Muscle of back (tissue), 11 donors: ENCODE measurements around the gene CC2D2A. TPM values are rescaled to one million over a fixed set of nuclear protein-coding genes. Genes with fewer than 3 reads are reported as not detected.

Source experiments
- DNase-seq, 3 donors: peaks; one replicate each; pipeline versions ENCODE4 v3.0.0 to v3.0.0-alpha.2; 2013
- polyA plus RNA-seq, 10 donors: library from polyadenylated mRNA; unstranded; fragments of 120-200 nt; gene quantifications; one replicate each; pipeline ENCODE4 v1.2.1, GENCODE V29; 2013; ENCODE audit not compliant: insufficient read length in 10 of 10

Gene CC2D2A
- polyA plus RNA-seq, 10 donors: 11.1 to 25.3 (median 14.5) TPM

- DNase-seq: no peak
These were observed 168.7 kb downstream of the CC2D2A start for GRCh38 chr4:15638418-15638817.

DNA sequence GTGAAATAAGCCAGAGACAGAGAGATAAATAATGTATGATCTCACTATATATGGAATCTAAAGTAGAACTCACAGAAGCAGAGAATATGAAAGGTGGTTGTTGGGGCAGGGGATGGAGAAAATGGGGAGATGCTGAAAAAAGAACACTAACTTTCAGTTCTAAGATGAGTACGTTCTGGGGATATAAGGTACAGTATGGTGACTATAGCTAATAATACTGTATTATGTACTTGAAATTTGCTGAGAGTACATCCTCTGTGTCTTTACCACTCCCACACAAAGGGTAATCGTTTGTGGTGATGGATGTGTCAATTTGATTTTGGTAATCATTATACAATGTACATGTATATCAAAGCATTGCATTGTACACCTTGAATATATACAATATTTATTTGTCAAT lies 178.9 kb downstream of the CC2D2A start:
- no peak for DNase-seq

- DNase-seq: peak; percentile 31 to 49 (median 34)
These were observed 180.3 kb downstream of the CC2D2A start for GRCh38 chr4:15649914-15650545.

Other genes starting within 250 kb of the CC2D2A start
- 1 to 10 TPM in 9 of 10 donors, under 1 TPM in 1; 0.79 to 9.9 (median 3.5) TPM for gene C1QTNF7, start 41.8 kb upstream of the CC2D2A start, polyA plus RNA-seq
- 10 to 100 TPM; 62.5 to 91.4 (median 73.1) TPM for gene FBXL5, start 185.5 kb downstream of the CC2D2A start, polyA plus RNA-seq
- 10 to 100 TPM; 27.3 to 37.1 (median 31.4) TPM for gene FAM200B, start 211.9 kb downstream of the CC2D2A start, polyA plus RNA-seq
- gene BST1, start 233.2 kb downstream of the CC2D2A start, polyA plus RNA-seq: 1 to 10 TPM; 3.0 to 6.5 (median 4.4) TPM